ENCODE results near the gene PPP1R2.
"Not testable (repeated sequence)": the region's sequence is repeated elsewhere in the genome, so short reads cannot be mapped to it uniquely, and the experiment has no call there.

The PPP1R2 gene

DNA sequence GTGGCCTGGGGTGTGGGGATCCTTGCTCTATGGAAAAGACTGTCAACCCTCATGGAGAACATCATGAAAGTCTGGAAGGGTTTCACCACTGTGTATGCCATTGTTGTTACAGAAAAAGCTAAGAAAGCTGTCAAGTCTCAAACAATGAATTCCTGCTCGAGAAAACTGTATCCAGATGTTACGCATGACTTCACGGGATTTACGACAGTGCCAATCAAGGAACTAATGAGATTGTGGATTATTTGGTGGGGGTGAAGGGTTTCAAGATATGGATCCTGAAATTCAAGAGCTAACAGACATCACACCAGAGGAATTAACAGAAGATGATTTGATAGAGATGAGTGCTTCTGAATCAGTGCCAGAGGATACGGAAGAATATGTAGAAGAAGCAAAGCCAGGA is 7.8 kb downstream of the PPP1R2 start:
- H3K4me1 Mint-ChIP-seq = peaks cover 66% of the 10 kb centered on the region
- no peak overlapping the region for H3K4me3 Mint-ChIP-seq
- DNase-seq (ENCODE audit: low spot score in 2 of 2) (no peak), ATAC-seq (no peak)
- H3K27ac Mint-ChIP-seq = no peak overlapping the region
- H3K36me3 Mint-ChIP-seq = peaks cover 74% of the 10 kb centered on the region
- no peaks in the 10 kb centered on the region for H3K9me3 Mint-ChIP-seq

DNA sequence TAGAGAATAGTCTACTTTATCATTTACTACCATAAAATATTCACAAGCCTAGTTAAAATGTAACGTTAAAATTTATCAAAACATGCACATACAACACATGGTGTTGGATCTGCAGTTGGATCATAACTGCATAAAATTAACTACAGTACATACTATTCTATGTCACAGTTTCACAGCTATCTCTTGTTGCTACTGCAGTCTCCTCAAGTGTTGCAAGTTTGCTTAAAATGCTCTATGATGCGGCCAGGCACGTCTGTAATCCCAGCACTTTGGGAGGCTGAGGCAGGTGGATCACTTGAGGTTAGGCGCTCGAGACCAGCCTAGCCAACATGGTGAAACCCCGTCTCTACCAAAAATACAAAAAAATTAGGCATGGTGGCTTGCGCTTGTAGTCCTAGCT is 10.3 kb downstream of the PPP1R2 start:
- Mint-ChIP-seq H3K4me1 (peaks cover 52% of the 10 kb centered on the region), H3K9me3 (no peaks in the 10 kb centered on the region), H3K36me3 (peaks cover 83% of the 10 kb centered on the region), H3K27ac (peak overlapping the region; percentile 2), H3K4me3 (no peak overlapping the region)
- ATAC-seq (no peak), DNase-seq (ENCODE audit: low spot score in 2 of 2) (no peak)

- H3K4me3 Mint-ChIP-seq = no peak overlapping the region
- H3K36me3 Mint-ChIP-seq = peaks cover 83% of the 10 kb centered on the region
- DNase-seq (ENCODE audit: low spot score in 2 of 2) = no peak
- no peak for ATAC-seq
- H3K27ac Mint-ChIP-seq = peak overlapping the region; percentile 2
- no peaks in the 10 kb centered on the region for H3K9me3 Mint-ChIP-seq
- peaks cover 48% of the 10 kb centered on the region for H3K4me1 Mint-ChIP-seq
Measured at GRCh38 chr3:195532345-195532744, 10.8 kb downstream of the PPP1R2 start.

GRCh38 chr3:195531683-195532082 is 11.4 kb downstream of the PPP1R2 start:
- no peaks in the 10 kb centered on the region for H3K9me3 Mint-ChIP-seq
- ATAC-seq (no peak), DNase-seq (ENCODE audit: low spot score in 2 of 2) (no peak)
- H3K4me1 Mint-ChIP-seq = peaks cover 46% of the 10 kb centered on the region
- no peak overlapping the region for H3K4me3 Mint-ChIP-seq
- peaks cover 85% of the 10 kb centered on the region for H3K36me3 Mint-ChIP-seq
- peak overlapping the region; percentile 2 for H3K27ac Mint-ChIP-seq

DNA sequence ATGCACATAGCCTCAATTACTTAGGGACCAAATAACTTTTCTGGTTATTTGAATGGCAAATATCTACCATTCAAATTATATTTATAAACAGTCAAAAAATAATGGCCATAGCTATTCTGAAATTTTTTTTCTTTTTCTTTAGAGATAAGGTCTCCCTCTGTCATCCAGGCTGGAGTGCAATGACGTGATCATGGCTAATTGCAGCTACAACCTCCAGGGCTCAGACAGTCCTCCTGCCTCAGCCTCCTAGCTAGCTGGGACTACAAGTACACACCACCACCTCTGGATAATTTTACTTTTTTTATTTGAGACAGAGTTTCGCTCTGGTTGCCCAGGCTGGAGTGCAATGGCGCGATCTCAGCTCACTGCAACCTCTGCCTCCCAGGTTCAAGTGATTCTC is 16.6 kb downstream of the PPP1R2 start:
- ATAC-seq = no peak
- H3K4me3 Mint-ChIP-seq = no peak overlapping the region
- no peaks in the 10 kb centered on the region for H3K9me3 Mint-ChIP-seq
- no peak overlapping the region for H3K27ac Mint-ChIP-seq
- H3K36me3 Mint-ChIP-seq = peaks cover 95% of the 10 kb centered on the region
- peaks cover 25% of the 10 kb centered on the region for H3K4me1 Mint-ChIP-seq
- DNase-seq (ENCODE audit: low spot score in 2 of 2) = no peak

GRCh38 chr3:195524171-195524896 is 18.8 kb downstream of the PPP1R2 start:
- H3K4me3 Mint-ChIP-seq = peak overlapping the region; percentile 4
- H3K27ac Mint-ChIP-seq = peak overlapping the region; percentile 69
- peak; percentile 74 for ATAC-seq
- no peaks in the 10 kb centered on the region for H3K9me3 Mint-ChIP-seq
- H3K36me3 Mint-ChIP-seq = peaks cover 100% of the 10 kb centered on the region
- H3K4me1 Mint-ChIP-seq = peaks cover 17% of the 10 kb centered on the region
- DNase-seq (ENCODE audit: low spot score in 2 of 2) = no peak

- Mint-ChIP-seq H3K27ac (peak overlapping the region; percentile 20), H3K9me3 (no peaks in the 10 kb centered on the region), H3K4me3 (no peak overlapping the region), H3K4me1 (peaks cover 16% of the 10 kb centered on the region), H3K36me3 (peaks cover 100% of the 10 kb centered on the region)
- DNase-seq (ENCODE audit: low spot score in 2 of 2) (no peak), ATAC-seq (no peak)
Measured at GRCh38 chr3:195522254-195523023, 20.7 kb downstream of the PPP1R2 start.

DNA sequence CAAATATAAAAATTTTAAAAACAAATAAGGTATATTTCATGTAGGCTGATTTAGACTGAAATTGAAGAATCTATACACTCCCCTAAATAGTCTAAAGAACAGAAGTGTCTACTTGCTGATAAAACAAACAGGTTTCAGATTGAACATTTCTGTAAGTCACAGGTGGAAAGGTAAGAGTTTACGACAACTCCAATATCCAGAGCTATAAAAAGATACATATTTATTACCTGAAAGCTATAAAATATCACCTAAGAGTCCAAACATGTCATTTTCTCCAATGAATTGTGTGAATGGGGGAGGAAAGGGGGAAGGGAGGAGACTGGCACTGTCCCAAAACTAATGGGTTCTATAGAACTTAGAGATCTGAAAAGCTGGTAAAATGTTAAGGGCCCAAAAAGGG is 26.1 kb downstream of the PPP1R2 start:
- ATAC-seq = no peak
- Mint-ChIP-seq H3K4me1 (peaks cover 14% of the 10 kb centered on the region), H3K4me3 (no peak overlapping the region), H3K27ac (peak overlapping the region; percentile 50), H3K9me3 (no peaks in the 10 kb centered on the region), H3K36me3 (peaks cover 100% of the 10 kb centered on the region)
- DNase-seq (ENCODE audit: low spot score in 2 of 2) = no peak

- Mint-ChIP-seq H3K36me3 (peaks cover 88% of the 10 kb centered on the region), H3K27ac (peak overlapping the region; percentile 45), H3K4me1 (peaks cover 14% of the 10 kb centered on the region)
- not testable (repeated sequence) for H3K4me3 Mint-ChIP-seq; DNase-seq (ENCODE audit: low spot score in 2 of 2); H3K9me3 Mint-ChIP-seq
- ATAC-seq = peak; percentile 87
Measured at GRCh38 chr3:195514610-195515235, 28.4 kb downstream of the PPP1R2 start.

- Mint-ChIP-seq H3K27ac (peak overlapping the region; percentile 78), H3K9me3 (no peaks in the 10 kb centered on the region), H3K4me1 (peaks cover 20% of the 10 kb centered on the region), H3K36me3 (peaks cover 84% of the 10 kb centered on the region), H3K4me3 (no peak overlapping the region)
- no peak for DNase-seq (ENCODE audit: low spot score in 2 of 2)
- ATAC-seq = no peak
Measured at GRCh38 chr3:195512798-195513345, 30.3 kb downstream of the PPP1R2 start.

- H3K27ac Mint-ChIP-seq = peak overlapping the region; percentile 78
- peaks cover 20% of the 10 kb centered on the region for H3K4me1 Mint-ChIP-seq
- ATAC-seq (no peak), DNase-seq (ENCODE audit: low spot score in 2 of 2) (no peak)
- H3K4me3 Mint-ChIP-seq = no peak overlapping the region
- no peaks in the 10 kb centered on the region for H3K9me3 Mint-ChIP-seq
- H3K36me3 Mint-ChIP-seq = peaks cover 67% of the 10 kb centered on the region
Measured at GRCh38 chr3:195511136-195511535, 32.0 kb downstream of the PPP1R2 start.

DNA sequence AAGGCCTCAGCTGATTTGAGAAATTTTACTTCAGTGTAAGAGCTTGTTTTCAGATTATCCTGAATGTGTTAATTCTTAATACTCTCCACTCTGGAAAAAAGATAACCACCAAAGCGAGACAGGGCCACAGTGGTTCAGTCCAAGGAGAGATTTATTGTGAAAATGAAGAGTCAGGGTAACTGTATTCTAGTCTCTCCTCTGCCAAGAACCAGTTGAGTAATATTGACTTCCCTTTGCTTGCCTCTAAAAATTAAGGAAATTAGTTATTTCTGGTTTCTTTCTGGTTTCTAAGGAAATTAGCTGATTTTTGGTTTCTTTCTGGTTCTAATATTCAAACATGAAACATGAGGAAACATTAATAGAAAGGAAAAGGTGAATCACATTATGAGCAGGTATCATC is 34.9 kb downstream of the PPP1R2 start:
- peaks cover 9% of the 10 kb centered on the region for H3K4me1 Mint-ChIP-seq
- no peak overlapping the region for H3K4me3 Mint-ChIP-seq
- DNase-seq (ENCODE audit: low spot score in 2 of 2) (no peak), ATAC-seq (no peak)
- H3K36me3 Mint-ChIP-seq = peaks cover 37% of the 10 kb centered on the region
- peak overlapping the region; percentile 88 for H3K27ac Mint-ChIP-seq
- no peaks in the 10 kb centered on the region for H3K9me3 Mint-ChIP-seq

DNA sequence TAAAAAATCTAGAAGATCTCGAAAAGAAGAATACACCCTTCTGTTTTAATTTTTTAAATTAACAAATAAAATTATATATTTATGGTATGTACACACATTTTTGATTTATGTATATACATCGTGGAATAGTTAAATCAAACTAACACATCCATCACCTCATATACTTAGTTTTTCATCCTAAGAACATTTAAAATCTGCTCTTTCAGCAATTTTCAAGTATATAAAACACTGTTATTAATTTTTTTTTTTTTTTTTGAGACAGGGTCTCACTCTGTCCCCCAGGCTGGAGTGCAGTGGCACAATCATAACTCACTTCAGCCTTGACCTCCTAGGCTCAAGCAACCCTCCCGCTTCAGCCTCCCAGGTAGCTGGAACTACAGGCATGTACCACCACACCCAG is 67.5 kb downstream of the PPP1R2 start:
- no peaks in the 10 kb centered on the region for H3K4me1 Mint-ChIP-seq
- H3K36me3 Mint-ChIP-seq = no peaks in the 10 kb centered on the region
- H3K9me3 Mint-ChIP-seq = no peaks in the 10 kb centered on the region
- H3K4me3 Mint-ChIP-seq = no peak overlapping the region
- DNase-seq (ENCODE audit: low spot score in 2 of 2) = no peak
- H3K27ac Mint-ChIP-seq = no peak overlapping the region
- no peak for ATAC-seq

- not testable (repeated sequence) for DNase-seq (ENCODE audit: low spot score in 2 of 2); H3K27ac Mint-ChIP-seq; ATAC-seq; H3K36me3 Mint-ChIP-seq; H3K4me3 Mint-ChIP-seq; H3K4me1 Mint-ChIP-seq; H3K9me3 Mint-ChIP-seq
Measured at GRCh38 chr3:195475116-195475515, 68.0 kb downstream of the PPP1R2 start.

DNA sequence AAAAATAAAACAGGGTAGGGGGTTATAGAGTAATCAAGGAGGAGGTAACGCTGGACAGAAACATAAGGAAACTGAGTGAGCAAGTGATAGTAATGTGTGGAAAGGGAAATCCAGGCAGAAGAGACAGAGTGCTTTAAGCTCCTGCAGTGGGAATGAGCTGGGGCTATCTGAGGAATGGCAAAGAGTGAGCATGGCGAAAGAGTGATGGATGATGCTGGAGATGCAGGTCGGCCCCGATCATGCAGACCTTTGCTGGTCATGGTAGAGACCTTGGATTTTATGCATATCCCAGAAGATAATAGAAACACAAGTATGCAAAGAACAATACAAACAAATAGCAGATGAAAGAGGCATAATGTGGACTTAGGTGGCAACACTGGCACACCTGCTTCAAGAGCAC is 74.3 kb downstream of the PPP1R2 start:
- H3K9me3 Mint-ChIP-seq = peaks cover 11% of the 10 kb centered on the region
- DNase-seq (ENCODE audit: low spot score in 2 of 2) = no peak
- peak overlapping the region; percentile 81 for H3K27ac Mint-ChIP-seq
- peak overlapping the region; percentile 24 for H3K4me3 Mint-ChIP-seq
- H3K36me3 Mint-ChIP-seq = no peaks in the 10 kb centered on the region
- peaks cover 12% of the 10 kb centered on the region for H3K4me1 Mint-ChIP-seq
- ATAC-seq = no peak

Measured in stimulated activated effector memory CD8-positive, alpha-beta T cell treated with anti-CD3 and anti-CD28 coated beads, Interleukin-12 subunit alpha, Interleukin-12 subunit beta, amount 100 ng/mL, for 72 hours (primary cell).